CD4-positive, alpha-beta T cell treated with Interleukin-6 at 100 ng/mL for 8 hours (primary cell): ENCODE results near the gene SIX6.
"Not testable (repeated sequence)": the region's sequence is repeated elsewhere in the genome, so short reads cannot be mapped to it uniquely, and the experiment has no call there.

Experiments used
- DNase-seq: peaks from one replicate; pipeline ENCODE4 v3.0.0-alpha.2; 2020; ENCODE audit warnings: mixed read lengths, low spot score

Gene SIX6

GRCh38 chr14:60508707-60509437 lies at the start of gene SIX6:
TSS of gene SIX6 (plus strand) at chr14:60509146. CDS start at chr14:60509399, 253 bp downstream.
- no peak for DNase-seq

GRCh38 chr14:60480248-60480647 lies 28.7 kb upstream of the SIX6 start:
- DNase-seq: not testable (repeated sequence)

DNA sequence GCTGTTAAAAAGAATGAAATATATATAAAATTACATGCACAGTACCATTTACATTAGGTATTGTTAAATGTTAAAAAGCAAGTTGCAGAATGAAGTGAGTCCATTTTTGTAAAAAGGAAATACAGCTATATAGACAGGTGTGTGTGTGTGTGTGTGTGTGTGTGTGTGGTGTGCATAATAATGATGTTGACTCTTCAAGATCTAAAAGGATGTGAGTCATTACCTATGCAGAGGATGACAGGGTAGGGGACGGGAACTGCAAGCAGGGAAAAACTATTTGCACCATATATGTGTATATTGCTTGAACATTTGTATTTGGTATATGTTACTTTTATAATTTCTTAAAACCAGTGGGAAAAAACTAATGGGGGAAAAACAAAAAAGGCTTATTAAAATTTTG lies 26.2 kb upstream of the SIX6 start:
- no peak for DNase-seq

DNA sequence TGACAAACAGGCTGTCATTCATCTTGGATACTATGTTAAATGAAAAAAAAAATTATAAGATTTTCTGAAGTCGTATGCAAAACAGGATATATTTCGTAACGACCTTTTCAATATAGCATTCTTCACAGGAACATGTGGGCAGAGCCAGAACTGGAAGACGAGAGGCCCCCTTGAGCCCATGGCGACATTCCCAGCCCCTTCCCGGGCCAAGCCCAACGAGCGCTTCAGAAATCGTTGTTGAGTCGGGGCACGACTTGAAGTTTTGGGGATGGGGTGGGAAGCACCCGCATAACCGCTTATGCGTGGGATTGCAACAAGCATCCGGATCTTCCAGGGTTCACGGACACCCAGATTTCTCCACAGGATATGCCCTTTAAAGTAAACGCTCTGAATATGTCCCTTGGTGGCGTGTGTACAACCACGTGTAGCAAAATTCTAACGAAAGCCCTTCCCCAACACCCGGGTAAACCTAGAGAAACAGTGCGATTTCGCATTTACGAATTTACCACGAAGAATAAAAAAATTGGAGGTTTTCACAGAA lies 23.8 kb upstream of the SIX6 start:
- no peak for DNase-seq

GRCh38 chr14:60485598-60486251 lies 23.2 kb upstream of the SIX6 start, which contains the start of gene C14orf39:
TSS of gene C14orf39 (minus strand) at chr14:60486063. CDS start at chr14:60485078, 985 bp downstream.
- no peak for DNase-seq

DNA sequence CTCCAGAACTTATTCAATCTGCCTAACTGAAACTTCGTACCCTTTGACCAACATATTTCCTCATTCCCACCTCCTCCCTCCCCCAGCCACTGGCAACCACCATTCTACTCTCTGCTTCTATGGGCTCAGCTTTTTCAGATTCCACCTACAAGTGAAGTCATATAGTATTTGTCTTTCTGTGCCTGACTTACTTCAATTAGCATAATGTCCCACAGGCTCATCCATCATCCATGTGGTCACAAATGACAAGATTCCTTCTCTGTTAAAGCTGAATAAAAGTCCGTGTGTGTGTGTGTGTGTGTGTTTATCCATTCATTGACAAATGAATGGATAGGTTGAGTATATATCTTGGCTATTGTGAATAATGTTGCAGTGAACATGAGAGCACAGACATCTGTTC lies 21.7 kb upstream of the SIX6 start:
- DNase-seq: no peak

DNA sequence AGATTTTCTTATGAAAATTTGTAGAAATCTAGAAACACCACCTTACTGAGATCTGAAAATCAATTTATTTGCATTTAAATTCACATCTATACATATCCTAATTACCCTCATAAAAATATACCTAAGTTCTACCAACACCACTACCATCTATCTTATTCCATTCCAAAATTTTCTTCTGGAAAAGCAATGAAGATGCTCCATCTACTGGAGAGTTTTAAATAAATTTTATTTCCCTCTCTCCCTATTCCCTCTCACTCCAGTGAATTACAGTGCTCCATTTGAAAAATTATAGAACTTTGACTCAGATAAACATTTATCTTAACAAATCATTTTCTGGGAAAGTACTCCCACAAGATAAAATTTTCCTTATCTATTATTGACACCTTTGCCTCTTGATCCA lies 20.8 kb upstream of the SIX6 start:
- no peak for DNase-seq

DNA sequence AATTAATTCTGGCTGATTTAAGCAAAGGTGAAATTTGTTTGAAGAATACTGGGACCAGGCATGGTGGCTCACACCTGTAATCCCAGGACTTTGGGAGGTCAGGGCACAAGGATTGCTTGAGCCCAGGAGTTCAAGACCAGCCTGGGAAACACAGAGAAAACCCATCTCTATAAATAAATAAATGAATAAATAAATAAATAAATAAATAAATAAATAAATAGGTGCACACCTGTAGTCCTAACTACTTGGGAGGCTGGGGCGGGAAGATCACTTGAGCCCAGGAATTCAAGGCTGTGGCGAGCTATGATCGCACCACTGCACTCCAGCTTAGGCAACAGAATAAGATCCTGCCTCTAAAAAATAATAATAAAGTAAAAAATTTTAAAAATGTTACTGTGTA lies 18.7 kb upstream of the SIX6 start:
- no peak for DNase-seq

GRCh38 chr14:60495946-60496345 lies 13.0 kb upstream of the SIX6 start:
- DNase-seq: no peak

- no peak for DNase-seq
Measured at GRCh38 chr14:60502541-60502940, 6.4 kb upstream of the SIX6 start.

- no peak for DNase-seq
Measured at GRCh38 chr14:60505448-60505847, 3.5 kb upstream of the SIX6 start.

GRCh38 chr14:60506010-60506409 lies 2.9 kb upstream of the SIX6 start:
- DNase-seq: no peak

- DNase-seq: no peak
Measured at GRCh38 chr14:60506462-60506984, 2.4 kb upstream of the SIX6 start.

GRCh38 chr14:60506985-60507829 lies 1.7 kb upstream of the SIX6 start:
- no peak for DNase-seq

GRCh38 chr14:60508363-60508706 lies 611 bp upstream of the SIX6 start:
- no peak for DNase-seq

GRCh38 chr14:60509438-60510253 lies 700 bp downstream of the SIX6 start:
- DNase-seq: no peak

- DNase-seq: no peak
Measured at GRCh38 chr14:60510254-60510950, 1.5 kb downstream of the SIX6 start.

DNA sequence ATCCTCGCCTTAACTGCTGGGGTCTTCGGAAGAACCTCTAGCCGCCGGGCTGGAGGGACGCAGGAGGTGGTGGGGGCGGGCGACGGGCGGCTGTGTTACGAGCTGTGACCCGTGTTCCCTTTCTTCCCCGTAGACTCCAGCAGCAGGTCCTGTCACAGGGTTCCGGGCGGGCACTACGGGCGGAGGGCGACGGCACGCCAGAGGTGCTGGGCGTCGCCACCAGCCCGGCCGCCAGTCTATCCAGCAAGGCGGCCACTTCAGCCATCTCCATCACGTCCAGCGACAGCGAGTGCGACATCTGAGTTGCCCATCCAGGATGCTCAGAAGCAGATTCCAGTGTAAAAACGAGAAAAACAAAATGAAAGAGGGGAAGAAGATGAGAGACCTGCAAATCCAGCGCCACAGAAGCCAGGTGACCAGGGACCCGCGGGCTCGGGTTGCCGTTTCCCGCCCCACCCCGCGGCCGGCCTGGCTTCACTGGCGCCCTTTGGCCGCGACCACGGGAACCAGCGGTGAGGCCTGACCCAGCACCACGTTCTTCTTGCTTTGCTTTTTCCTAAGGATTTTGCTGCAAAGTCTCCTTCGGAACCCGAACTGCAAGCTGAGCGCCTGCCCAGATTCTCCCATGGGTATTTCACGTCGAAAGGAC lies 2.1 kb downstream of the SIX6 start:
- DNase-seq: no peak

GRCh38 chr14:60512126-60512525 lies 3.2 kb downstream of the SIX6 start:
- no peak for DNase-seq

DNA sequence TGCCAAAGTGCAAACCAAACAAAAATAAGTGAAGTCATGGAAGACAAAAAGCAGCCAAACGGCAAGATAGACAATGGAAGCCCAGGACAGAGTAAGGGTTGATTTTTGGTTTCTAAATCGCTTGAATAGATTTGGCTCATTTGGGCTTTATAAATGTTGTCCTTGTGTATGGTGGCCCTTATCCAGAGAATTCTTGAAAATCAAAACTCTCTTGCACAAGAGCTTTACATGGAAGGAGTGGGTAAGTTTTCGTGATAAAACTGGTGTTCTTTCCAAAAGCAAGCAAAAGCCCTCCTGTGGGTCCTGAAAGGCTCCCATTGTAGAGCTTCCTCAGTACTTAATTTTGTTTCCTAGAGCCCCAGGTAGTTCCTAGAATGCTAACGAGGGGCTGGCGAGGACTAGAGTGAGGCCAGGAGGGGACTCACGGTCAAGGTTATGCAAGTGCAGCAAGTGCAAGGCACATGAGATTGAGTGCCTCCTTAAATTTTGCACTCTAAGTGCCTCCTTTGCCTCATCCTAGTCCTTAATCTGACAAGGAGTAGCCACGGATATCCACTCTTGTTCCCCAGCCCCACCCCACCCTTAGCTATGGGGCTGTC lies 4.1 kb downstream of the SIX6 start:
- no peak for DNase-seq
